ENCODE data around the gene EVI5.
A peak's percentile ranks its signal among the peaks of the same experiment; 100 is the strongest.

Gene EVI5

GRCh38 chr1:92505015-92505692 is 279.8 kb downstream of the EVI5 start:
- no peak for DNase-seq

DNA sequence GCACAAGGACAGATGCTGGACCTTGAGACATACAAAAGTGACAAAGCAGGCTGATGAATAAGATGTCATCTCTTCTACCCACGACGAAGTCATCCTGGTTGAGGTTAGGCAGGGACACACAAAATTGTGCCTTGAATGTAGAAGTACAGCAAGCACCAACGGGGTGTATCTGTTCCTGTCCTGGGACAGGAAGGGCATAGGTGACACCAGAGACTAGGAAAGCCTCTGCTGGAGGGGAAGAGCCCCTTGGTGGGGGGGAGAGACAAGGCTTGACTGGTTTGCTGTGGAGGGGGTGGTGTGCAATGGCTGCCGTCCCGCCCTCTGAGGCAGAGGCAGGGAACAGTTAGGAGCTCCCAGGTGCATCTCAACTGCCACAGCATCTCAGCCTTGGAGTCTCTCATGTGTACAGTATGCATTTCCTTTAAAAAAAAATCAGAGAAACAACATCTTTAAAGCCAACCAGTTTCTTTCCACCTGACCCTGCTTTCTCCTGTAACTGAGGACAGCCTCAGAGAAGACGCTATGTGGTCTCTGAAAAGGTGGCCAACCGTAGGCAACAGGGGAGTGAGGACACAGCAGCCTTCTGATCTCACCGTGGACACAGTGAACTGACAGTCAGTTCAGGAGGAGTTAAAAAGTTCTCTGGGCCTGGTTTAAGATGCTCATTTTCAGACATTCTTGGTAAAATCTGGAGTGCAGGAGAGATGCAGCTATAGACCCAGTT is 280.5 kb downstream of the EVI5 start:
- no peak for DNase-seq

DNA sequence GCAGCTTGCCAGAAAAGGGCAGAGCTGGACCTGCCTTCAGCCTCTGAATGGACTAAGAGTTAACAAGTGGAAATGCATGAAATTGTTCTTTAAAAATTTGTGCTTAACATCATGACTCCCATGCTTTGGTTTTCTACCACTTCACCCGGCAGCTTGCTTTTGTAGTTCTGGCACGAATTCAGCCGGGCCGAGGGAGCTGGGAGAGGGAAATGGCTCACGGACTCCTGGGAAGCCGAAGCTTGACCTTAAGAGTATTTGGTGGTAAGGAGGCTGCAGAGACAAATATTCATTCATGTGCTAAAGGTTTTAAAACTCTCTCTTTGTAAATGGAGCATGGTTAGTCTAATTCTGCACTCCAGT is 281.0 kb downstream of the EVI5 start:
- no peak for DNase-seq

DNA sequence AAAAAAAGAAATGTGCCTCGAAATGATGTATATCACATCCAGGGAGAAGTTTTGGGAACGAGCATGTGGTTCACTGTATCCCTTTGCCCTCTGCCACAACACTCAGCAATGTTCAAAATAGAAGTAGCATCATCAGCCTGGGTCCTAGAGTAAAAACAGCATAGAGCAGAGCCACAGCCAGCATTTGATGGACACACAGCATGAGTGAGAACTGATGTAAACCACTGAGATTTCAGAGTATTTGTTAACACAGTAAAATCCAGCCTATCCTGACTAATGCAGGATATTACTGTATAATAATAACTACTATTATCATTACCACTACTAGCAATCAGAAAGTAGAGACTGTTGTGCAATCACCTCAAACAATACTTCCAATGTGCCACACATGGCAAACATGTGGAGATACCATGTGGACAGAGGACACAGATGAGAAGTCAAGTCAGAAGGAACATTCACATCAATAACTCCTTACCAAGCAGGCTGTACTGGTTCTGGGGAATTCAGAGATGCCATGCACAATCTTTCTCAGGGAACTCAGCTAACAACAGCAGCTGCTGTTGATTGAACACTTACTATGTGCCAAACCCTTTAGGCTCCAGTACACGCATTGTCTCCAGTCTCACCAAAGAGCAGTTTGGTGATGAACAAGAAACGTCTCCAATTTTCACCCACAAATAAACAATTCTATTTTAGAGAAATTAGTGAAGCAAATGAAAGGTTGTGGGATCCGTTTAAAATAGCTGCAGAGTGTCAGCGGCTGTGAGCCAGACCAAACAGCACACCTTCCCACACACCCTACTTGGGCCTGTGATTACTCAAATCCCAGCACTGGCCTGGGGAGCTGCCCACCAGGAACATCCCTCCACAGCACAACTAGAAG is 281.6 kb downstream of the EVI5 start:
- no peak for DNase-seq

- DNase-seq: no peak
Observed at GRCh38 chr1:92502247-92502646, 282.7 kb downstream of the EVI5 start.

DNA sequence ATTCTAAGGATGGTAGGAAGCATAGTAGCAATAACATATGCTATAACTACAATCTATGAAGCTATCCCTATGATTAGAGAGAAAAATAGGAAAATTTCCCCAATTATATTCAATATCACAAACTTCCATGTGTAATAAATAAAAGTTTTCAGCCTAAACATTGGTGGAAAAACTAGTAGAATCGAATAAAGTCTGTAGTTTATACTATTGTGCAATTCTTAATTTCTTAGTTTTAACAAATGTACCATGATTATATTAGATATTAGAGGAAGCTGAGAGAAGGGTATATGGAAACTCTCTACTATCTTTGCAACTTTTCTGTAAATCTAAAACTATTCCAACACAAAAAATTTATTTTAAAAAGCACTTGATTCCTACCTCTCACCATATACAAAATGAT is 284.4 kb downstream of the EVI5 start:
- no peak for DNase-seq

GRCh38 chr1:92495392-92496063 is 289.4 kb downstream of the EVI5 start:
- DNase-seq: no peak

GRCh38 chr1:92494485-92495141 is 290.3 kb downstream of the EVI5 start:
- DNase-seq: no peak

DNA sequence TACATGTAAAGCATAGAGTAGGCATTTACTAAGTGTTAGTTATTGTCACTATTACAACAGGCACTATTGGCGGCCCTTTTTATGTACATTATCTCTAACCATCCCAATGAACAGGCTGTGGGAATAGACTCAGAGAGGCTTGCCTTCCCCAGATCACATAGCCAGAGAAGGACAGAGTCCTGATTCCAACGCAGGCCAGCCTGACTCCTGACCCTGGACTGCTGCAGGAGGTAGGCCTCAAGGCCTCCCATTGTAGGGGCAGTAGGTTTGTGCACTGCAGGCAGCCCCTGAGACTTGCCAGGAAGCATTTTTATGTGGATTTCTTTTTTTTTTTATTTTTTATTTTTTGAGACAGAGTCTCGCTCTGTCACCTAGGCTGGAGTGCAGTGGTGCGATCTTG is 291.8 kb downstream of the EVI5 start:
- DNase-seq: no peak

- no peak for DNase-seq
Observed at GRCh38 chr1:92488832-92489231, 296.1 kb downstream of the EVI5 start.

- DNase-seq: no peak
Observed at GRCh38 chr1:92488416-92488815, 296.5 kb downstream of the EVI5 start.

DNA sequence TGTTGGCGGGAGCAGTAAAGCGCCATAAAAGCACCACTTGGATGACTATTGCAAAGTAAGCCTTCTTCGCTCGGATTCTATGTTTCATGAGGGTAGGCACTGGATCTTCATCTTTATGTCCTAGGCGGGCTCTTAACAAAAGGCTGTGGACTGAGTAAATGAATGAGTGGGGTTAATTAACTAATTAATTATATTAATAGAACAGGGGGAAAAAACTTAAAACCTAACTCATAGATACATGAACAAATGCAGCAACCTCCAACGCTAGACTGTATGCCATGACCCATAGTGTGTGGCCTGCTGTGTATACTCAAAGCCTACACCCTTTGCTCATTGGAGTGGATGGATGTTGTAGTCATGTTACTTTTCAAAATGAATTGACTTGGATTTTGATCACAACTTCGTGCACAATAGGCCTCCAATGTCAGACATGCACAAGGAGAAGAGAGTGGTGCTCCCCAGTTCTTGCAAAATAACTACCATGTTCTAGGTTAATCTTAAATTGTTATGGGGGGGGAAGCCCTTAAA is 297.8 kb downstream of the EVI5 start:
- DNase-seq: no peak

- DNase-seq: no peak
Observed at GRCh38 chr1:92486251-92487077, 298.4 kb downstream of the EVI5 start, which contains the start of gene GFI1. Gene GFI1, minus strand, starts transcription at chr1:92486925. Its CDS starts 3,438 bp downstream, at chr1:92483487.

- no peak for DNase-seq
Observed at GRCh38 chr1:92485381-92486250, 299.3 kb downstream of the EVI5 start.

- no peak for DNase-seq
Observed at GRCh38 chr1:92484472-92485380, 300.2 kb downstream of the EVI5 start.

DNA sequence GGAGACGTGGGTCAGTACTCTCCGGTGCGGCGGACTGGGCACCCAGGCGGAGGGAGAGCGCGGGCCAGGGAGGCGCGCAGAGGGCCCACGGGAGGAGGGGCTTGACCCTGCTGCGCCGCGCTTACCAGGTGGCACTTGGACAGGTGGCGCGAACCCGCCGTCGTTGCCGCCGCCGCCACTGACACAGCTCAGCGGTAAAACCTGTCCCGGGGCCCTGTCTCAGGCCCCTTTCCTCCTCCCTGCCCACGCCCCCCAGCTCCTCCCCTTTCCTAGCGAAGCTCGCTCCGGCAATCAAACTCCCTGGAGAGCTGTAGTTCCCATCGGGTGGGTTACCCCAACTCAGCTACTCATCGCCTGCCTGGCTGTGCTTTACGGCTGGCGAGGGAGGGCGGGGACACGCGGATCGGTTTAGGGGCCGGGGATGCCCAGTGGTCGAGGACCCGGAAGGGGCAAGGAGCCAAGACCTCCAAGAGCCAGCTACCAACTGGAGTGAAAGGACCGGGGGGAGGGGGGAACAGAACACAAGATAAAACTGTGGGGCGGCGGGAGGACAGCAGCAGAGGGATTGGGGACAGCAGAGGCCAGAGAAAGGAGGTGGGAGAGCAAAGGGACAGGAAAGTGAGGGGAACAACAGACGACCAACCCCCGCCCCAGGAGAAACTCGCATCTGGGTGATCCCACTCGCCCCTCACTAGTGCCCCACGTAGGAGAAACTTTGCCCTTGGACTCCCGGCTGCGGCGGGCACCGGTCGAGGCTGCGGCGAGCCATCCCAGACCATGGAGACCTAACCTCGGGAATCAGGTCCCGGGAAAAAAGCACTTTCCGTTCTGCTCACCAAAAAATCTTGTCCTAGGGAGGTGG is 301.1 kb downstream of the EVI5 start:
- DNase-seq: peak; percentile 7

DNA sequence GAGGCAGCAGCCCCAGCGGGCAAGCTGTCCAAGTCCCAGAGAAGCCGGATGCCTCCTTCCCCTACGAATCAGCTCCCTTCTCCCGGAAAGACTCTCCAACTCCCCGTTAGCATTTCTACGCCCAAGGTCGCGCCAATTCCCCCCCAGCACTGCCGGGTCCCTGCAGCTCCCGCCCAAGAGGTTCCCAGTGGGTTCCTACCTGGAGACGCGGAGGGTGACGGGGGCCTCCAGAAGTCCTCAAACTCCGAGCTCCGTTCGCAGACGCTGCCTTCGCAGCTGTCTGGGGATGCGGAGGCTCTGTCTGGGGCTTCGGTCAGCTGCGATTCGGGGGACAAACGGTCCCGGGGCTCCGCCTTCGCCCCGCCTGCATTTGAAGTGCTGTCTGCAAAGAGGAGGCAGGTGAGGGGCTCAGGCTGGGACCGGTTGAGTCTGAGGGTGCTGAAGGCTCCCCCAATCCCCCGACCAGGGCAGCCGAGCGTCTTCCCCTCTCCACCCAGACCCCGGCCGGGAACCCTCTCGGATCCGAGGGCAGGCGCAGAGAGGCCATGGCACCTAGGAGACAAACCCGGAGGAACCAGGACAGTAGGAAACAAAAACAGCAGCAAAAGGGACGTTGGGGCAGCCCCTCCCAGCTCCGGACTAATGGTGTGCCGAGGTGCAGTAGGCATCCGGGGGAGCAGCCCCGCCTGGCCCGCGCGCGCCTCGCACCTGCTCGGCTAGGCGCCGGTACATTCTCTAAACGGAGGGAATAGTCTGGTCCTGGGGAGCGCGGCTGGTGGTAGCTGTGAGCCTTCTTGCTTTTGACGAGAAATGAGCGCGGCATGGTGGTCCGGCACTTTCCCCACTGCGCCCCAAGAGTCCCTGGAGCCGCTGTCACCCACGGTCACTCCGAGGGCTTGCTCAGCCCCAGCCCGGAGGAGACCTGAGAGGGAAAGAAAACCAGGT is 302.0 kb downstream of the EVI5 start:
- no peak for DNase-seq
